GM12878 (cell line): ENCODE results near the gene CMTM2. TPM values are rescaled to one million over a fixed set of nuclear protein-coding genes. Genes with fewer than 3 reads are reported as not detected.
"Not testable (repeated sequence)": the region's sequence is repeated elsewhere in the genome, so short reads cannot be mapped to it uniquely, and the experiment has no call there.

Experiments used
- ATAC-seq: fragments of 200-7000 bp; cut with Tn5 transposase; 3 replicates; pipeline ENCODE4 v1.9.1; 2020; ENCODE audit warnings: mild to moderate bottlenecking, moderate library complexity
- BruUV-seq: library from RNA; stranded (reverse); fragments of 400-500 nt; replicated peaks from 2 replicates; lab custom pipeline; 2021; lab: Mats Ljungman, UMichigan
- CTCF ChIA-PET: fragments of 300-600 bp; sonication (Branson Sonifier 250); formaldehyde crosslinking; extraction: SDS; loops from one replicate; lab custom pipeline; 2021; ENCODE audit warnings: inconsistent platforms; lab: Yijun Ruan, JAX
- POLR2A ChIA-PET: fragments of 350-600 bp; formaldehyde crosslinking; extraction: SDS; loops from one replicate; lab custom pipeline; 2021; ENCODE audit warnings: inconsistent platforms; lab: Charles Lee
- RAD21 ChIA-PET: fragments of 300-600 bp; sonication (Branson Sonifier 250); formaldehyde crosslinking; loops from one replicate; lab custom pipeline; 2023; ENCODE audit warnings: antibody characterized with exemption; ENCODE audit not compliant: unreplicated experiment; lab: Charles Lee
- SMC1A ChIA-PET: fragments of 300-600 bp; sonication (Branson Sonifier 250); formaldehyde crosslinking; loops from one replicate; lab custom pipeline; 2023; ENCODE audit not compliant: unreplicated experiment, uncharacterized antibody; lab: Charles Lee
- DNase-seq: peaks from one replicate; pipeline ENCODE4 v3.0.0-alpha.2; 2011; ENCODE audit warnings: low read depth, low spot score
- FAIRE-seq: peaks from 3 replicates; lab custom pipeline; 2011; peaks lifted over from hg19 to GRCh38; lab: Jason Lieb, UNC
- H2AFZ ChIP-seq: 2 replicates; pipeline ENCODE4 v1.6.0; 2011; ENCODE audit warnings: low read depth, low read length, control low read depth; ENCODE audit not compliant: control insufficient read depth
- H3K27ac ChIP-seq: 2 replicates; pipeline ENCODE4 v1.5.1; 2011; ENCODE audit warnings: control low read depth; ENCODE audit not compliant: control insufficient read depth, insufficient read depth
- H3K27me3 ChIP-seq, 2 experiments: replicated peaks in 1 of 2; 2 replicates each; pipeline versions ENCODE4 v1.6.0 to v1.6.1; 2011; ENCODE audit warnings: low read length in 1 of 2; ENCODE audit not compliant: control insufficient read depth in 2 of 2, insufficient read depth in 2 of 2
- H3K36me3 ChIP-seq, 2 experiments: 2 replicates each; pipeline ENCODE4 v1.5.1; 2011; ENCODE audit warnings: low read length in 1 of 2; ENCODE audit not compliant: control insufficient read depth in 2 of 2, insufficient read depth in 2 of 2
- H3K4me1 ChIP-seq: 2 replicates; pipeline ENCODE4 v1.6.1; 2011; ENCODE audit warnings: mild to moderate bottlenecking, low read length, moderate library complexity, mixed read lengths; ENCODE audit not compliant: control insufficient read depth, insufficient read depth
- H3K4me2 ChIP-seq: 2 replicates; pipeline ENCODE4 v1.6.0; 2011; ENCODE audit warnings: control low read depth; ENCODE audit not compliant: control insufficient read depth, insufficient read depth
- H3K4me3 ChIP-seq: fragments of 200-600 bp; sonication (generic); 2 replicates; pipeline ENCODE4 v1.5.1; 2016
- H3K79me2 ChIP-seq: 2 replicates; pipeline ENCODE4 v1.6.0; 2011; ENCODE audit warnings: low read length; ENCODE audit not compliant: control insufficient read depth, insufficient read depth
- H3K9ac ChIP-seq: 2 replicates; pipeline ENCODE4 v1.8.0; 2011; ENCODE audit warnings: low read length, control low read depth, mixed read lengths; ENCODE audit not compliant: control insufficient read depth, insufficient read depth
- H3K9me3 ChIP-seq: replicated peaks from 3 replicates; pipeline ENCODE4 v1.5.1; 2011; ENCODE audit warnings: mild to moderate bottlenecking, low read length; ENCODE audit not compliant: control insufficient read depth, insufficient read depth
- H4K20me1 ChIP-seq: 2 replicates; pipeline ENCODE4 v1.6.0; 2011; ENCODE audit not compliant: control insufficient read depth, insufficient read depth
- WGBS: methylation state at CpG from one replicate; pipeline ENCODE4 v1.1.6; 2016; ENCODE audit warnings: low lambda C conversion rate; ENCODE audit not compliant: insufficient replicate concordance, insufficient coverage; ENCODE audit errors: missing lambda C conversion rate; 5-methylcytosine and 5-hydroxymethylcytosine counted together
- in situ Hi-C: fragments of 300-500 bp; cut with MboI; formaldehyde crosslinking; loops from 9 replicates; pipeline ENCODE4 v1.14.3; 2018; ENCODE audit warnings: mixed read lengths
- intact Hi-C: fragments of 100-400 bp; cut with micrococcal nuclease; formaldehyde crosslinking; loops from one replicate; pipeline ENCODE4 v1.14.2; 2022; ENCODE audit not compliant: unreplicated experiment
- polyA plus RNA-seq, 11 experiments: library from polyadenylated mRNA; depleted of rRNA in 4 of 11; unstranded in 6 of 11; stranded (reverse) in 5 of 11; fragments of >200 nt; fragmentation: Nextera tagmentation in 4 of 11; fragmentation: Illumina TruSeq in 1 of 11; extraction: Ambion mirVana in 4 of 11; extraction: Trizol in 1 of 11; gene quantifications; 1 replicate in 1 of 11; 2 replicates in 10 of 11; pipeline versions ENCODE4 v1.2.1 to v1.2.3, GENCODE V29; 2011 to 2016; ENCODE audit warnings: inconsistent platforms in 2 of 11, missing spikeins in 2 of 11, low read depth in 1 of 11
- total RNA-seq, 4 experiments: library from RNA; depleted of rRNA in 3 of 4; stranded (reverse); fragments of >200 nt in 3 of 4; fragmentation: Illumina TruSeq in 1 of 4; extraction: Trizol in 1 of 4; gene quantifications; 2 replicates each; pipeline versions ENCODE4 v1.2.1 to v1.2.3, GENCODE V29; 2013 to 2021

CMTM2 gene
- total and polyA plus RNA-seq, 10 of the 15 experiments (the other 5 are each of a cell fraction or from before 2014, with no cell fraction given) = 0.26 to 0.34 TPM; not detected in 8

DNA sequence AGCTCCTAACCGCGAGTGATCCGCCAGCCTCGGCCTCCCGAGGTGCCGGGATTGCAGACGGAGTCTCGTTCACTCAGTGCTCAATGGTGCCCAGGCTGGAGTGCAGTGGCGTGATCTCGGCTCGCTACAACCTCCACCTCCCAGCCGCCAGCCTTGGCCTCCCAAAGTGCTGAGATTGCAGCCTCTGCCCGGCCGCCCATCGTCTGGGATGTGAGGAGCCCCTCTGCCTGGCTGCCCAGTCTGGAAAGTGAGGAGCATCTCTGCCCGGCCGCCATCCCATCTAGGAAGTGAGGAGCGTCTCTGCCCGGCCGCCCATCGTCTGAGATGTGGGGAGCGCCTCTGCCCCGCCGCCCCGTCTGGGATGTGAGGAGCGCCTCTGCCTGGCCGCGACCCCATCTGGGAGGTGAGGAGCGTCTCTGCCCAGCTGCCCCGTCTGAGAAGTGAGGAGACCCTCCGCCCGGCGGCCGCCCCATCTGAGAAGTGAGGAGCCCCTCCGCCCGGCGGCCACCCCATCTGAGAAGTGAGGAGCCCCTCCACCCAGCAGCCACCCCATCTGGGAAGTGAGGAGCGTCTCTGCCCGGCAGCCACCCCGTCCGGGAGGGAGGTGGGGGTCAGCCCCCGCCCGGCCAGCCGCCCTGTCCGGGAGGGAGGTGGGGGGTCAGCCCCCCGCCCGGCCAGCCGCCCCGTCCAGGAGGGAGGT lies 51.4 kb downstream of the CMTM2 start:
- H4K20me1 ChIP-seq, H3K4me1 ChIP-seq, BruUV-seq, H3K4me2 ChIP-seq, intact Hi-C loops, H2AFZ ChIP-seq, SMC1A ChIA-PET, H3K79me2 ChIP-seq, H3K4me3 ChIP-seq, H3K27ac ChIP-seq, POLR2A ChIA-PET, H3K27me3 ChIP-seq, in situ Hi-C loops, DNase-seq, RAD21 ChIA-PET, FAIRE-seq, H3K9ac ChIP-seq, H3K9me3 ChIP-seq, ATAC-seq, H3K36me3 ChIP-seq, CTCF ChIA-PET: not testable (repeated sequence)
- WGBS = 80% methylated on average over 14 of the region's 49 CpGs

DNA sequence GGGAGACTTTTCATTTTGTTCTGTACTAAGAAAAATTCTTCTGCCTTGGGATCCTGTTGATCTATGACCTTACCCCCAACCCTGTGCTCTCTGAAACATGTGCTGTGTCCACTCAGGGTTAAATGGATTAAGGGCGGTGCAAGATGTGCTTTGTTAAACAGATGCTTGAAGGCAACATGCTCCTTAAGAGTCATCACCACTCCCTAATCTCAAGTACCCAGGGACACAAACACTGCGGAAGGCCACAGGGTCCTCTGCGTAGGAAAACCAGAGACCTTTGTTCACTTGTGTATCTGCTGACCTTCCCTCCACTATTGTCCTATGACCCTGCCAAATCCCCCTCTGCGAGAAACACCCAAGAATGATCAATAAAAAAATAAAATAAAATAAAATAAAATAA lies 52.3 kb downstream of the CMTM2 start:
- H3K27ac ChIP-seq, H4K20me1 ChIP-seq, DNase-seq, CTCF ChIA-PET, BruUV-seq, in situ Hi-C loops, H3K27me3 ChIP-seq, ATAC-seq, H3K9me3 ChIP-seq, H3K4me2 ChIP-seq, POLR2A ChIA-PET, H3K9ac ChIP-seq, intact Hi-C loops, SMC1A ChIA-PET, H3K36me3 ChIP-seq, RAD21 ChIA-PET, H3K4me3 ChIP-seq, H3K79me2 ChIP-seq, H2AFZ ChIP-seq, FAIRE-seq, H3K4me1 ChIP-seq: not testable (repeated sequence)
- 89% methylated on average over 3 of the region's 4 CpGs for WGBS
